Activated CD4-positive, CD25-positive, alpha-beta regulatory T cell (primary cell): Measurements from ENCODE around the gene RPL7L1.

Experiments used
- DNase-seq, 4 experiments: peaks; one replicate each; lab custom pipeline; 2025; lab: John Stamatoyannopoulos, UW

Gene RPL7L1

DNA sequence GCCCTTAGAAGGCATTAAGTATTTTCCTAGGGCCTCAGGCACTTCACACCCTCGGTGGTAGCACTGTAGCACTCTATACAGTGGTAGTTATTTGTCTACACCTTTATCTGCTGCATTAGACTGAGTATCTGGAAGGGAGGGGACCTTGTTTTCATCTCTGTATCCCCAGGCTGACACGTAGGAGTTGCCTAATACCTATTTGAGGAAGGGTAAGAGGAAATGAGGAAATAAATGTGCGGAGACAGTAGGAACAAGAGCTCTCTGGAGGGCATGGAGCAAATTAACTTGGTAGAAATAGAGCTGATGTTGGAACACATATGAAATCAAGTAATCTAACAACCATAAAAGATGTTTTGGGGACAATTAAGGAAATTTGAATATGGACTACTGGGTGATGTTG lies 53.8 kb downstream of the RPL7L1 start:
- DNase-seq, result no peak

DNA sequence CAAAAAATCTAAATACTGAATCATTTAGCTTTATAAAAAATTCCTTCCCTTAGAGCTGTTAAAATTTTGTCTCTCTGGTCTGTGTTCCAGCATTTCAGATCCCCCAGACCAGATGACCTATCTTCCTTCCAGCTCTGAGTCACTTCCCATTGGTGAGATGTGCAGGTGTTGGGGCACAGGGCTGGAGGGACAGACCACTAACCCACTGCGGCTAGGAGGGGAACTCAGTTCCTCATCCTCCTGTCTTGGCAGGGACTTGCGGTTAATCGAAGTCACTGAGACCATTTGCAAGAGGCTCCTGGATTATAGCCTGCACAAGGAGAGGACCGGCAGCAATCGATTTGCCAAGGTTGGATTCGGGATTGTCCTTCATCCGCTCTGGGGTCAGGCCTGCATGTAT lies 55.9 kb downstream of the RPL7L1 start:
- no peak for DNase-seq

DNA sequence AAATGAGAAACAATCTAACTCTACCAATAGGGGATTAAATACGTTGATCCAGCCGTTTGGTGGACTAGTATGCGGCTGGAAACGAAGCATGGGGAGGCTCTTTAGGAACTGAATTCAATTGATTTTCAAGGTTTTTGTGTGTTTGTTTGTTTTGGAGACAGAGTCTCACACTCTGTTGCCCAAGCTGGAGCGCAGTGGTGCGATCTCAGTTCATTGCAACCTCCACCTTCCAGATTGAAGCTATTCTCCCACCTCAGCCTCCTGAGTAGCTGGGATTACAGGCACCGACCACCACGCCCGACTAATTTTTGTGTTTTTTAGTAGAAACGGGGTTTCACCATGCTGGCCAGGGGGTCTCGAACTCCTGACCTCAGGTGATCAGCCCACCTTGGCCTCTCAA lies 57.0 kb downstream of the RPL7L1 start:
- no peak for DNase-seq

DNA sequence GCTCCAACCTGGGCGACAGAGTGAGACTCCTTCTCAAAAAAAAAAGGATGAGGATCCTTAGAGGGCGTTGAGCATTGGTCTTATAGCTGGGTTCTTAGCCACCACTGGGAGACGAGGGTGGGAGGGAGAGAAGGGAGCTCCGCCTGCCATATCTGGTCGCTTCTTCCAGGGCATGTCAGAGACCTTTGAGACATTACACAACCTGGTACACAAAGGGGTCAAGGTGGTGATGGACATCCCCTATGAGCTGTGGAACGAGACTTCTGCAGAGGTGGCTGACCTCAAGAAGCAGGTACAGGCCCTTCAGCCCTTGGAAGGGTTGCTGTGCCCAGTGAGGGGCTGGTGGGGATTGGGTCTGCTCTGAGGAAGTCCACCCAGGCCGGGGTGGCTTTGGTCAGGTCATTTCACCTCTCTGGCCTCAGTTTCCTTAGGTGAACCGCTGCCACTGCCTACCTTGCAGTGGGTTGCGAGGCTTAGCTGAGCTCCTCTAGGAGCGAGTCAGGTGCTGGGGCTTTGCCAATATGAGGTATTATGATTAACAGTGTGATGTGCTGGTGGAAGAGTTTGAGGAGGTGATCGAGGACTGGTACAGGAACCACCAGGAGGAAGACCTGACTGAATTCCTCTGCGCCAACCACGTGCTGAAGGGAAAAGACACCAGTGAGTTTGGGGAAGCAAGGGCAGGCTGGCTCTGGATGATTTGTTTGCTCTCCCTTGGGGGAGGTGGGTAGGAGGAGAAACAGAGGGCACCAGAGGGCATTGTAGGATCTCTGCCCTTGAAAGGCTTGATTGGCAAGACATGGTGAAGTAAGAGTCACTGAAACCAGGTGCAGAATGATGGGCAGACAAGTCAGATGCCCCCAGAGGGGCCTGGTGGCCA lies 58.4 kb downstream of the RPL7L1 start:
- no peak for DNase-seq

DNA sequence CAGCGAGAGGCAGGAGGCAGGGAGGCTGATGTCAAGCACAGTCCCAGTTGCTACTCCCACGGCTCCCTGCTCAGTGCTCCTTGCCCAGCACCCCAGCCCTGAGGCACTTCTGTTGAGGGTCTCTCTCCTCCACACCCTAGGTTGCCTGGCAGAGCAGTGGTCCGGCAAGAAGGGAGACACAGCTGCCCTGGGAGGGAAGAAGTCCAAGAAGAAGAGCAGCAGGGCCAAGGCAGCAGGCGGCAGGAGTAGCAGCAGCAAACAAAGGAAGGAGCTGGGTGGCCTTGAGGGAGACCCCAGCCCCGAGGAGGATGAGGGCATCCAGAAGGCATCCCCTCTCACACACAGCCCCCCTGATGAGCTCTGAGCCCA lies 59.0 kb downstream of the RPL7L1 start:
- DNase-seq, result no peak

DNA sequence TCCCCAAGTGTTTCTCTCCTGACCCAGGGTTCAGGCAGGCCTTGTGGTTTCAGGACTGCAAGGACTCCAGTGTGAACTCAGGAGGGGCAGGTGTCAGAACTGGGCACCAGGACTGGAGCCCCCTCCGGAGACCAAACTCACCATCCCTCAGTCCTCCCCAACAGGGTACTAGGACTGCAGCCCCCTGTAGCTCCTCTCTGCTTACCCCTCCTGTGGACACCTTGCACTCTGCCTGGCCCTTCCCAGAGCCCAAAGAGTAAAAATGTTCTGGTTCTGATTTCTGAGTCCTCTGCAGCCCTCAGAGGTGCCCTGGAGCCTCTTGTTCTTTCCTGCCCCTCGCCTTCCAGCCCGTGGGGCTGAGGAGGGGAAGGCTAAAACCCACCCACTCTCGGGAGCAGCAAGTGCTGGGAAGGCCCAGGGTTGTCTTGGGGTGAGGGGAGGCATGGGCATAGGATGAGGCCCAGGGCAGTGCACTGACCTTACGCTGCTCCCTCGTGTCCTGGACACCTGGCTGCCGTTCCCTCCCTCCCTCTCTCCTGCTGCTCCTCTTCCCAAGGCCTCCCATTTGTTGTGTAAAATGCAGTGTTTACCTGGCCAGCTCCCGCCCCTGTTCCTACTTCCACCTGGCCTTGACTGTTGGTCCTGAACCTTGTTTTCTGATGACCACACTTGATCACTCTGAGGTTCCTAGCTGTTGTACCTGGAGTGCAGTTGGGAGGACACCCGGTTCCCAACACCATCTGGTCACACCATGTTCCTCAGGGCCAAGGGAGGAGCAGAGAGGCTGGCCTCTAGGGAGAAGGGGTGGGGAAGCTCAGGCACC lies 59.8 kb downstream of the RPL7L1 start:
- DNase-seq, result no peak
